WTC11 (cell line): ENCODE results near the gene C1QTNF12. TPM values are rescaled to one million over a fixed set of nuclear protein-coding genes. Genes with fewer than 3 reads are reported as not detected.

ENCODE experiments used
- ATAC-seq: fragments of 200-7000 bp; cut with Tn5 transposase; 2 replicates; pipeline ENCODE4 v1.10.0; 2021; ENCODE audit warnings: mild to moderate bottlenecking, moderate library complexity
- CTCF ChIA-PET: fragments of 300-600 bp; sonication (Branson Sonifier 250); formaldehyde crosslinking; loops from one replicate; lab custom pipeline; 2021; ENCODE audit warnings: antibody characterized with exemption; lab: Charles Lee
- POLR2A ChIA-PET: fragments of 350-600 bp; sonication (Branson Sonifier 250); formaldehyde crosslinking; loops from one replicate; lab custom pipeline; 2021; ENCODE audit warnings: antibody characterized with exemption; lab: Charles Lee
- DNase-seq: peaks from one replicate; pipeline ENCODE4 v3.0.0; 2021; ENCODE audit warnings: low spot score
- H3K27ac Mint-ChIP-seq: 2 replicates; pipeline ENCODE4 v1.8.0; 2021; ENCODE audit warnings: mixed read lengths
- H3K27me3 Mint-ChIP-seq: 2 replicates; pipeline ENCODE4 v1.8.0; 2021; ENCODE audit warnings: low read depth, mild to moderate bottlenecking, moderate library complexity, mixed read lengths
- H3K36me3 Mint-ChIP-seq: 2 replicates; pipeline ENCODE4 v1.8.0; 2021; ENCODE audit warnings: mixed read lengths
- H3K4me1 Mint-ChIP-seq: 2 replicates; pipeline ENCODE4 v1.8.0; 2022; ENCODE audit warnings: mixed read lengths
- H3K4me3 Mint-ChIP-seq: 2 replicates; pipeline ENCODE4 v1.8.0; 2021; ENCODE audit warnings: mild to moderate bottlenecking, moderate library complexity, mixed read lengths
- H3K9me3 Mint-ChIP-seq: 2 replicates; pipeline ENCODE4 v1.8.0; 2021; ENCODE audit warnings: mixed read lengths
- JUN ChIP-seq: sonication (generic); formaldehyde crosslinking; IDR thresholded peaks from 2 replicates; pipeline ENCODE4 v1.8.0; 2023; ENCODE audit warnings: mild to moderate bottlenecking, missing genetic modification reagents
- NFE2L1 ChIP-seq: sonication (generic); formaldehyde crosslinking; IDR thresholded peaks from 2 replicates; pipeline ENCODE4 v1.8.1; 2023; ENCODE audit warnings: missing genetic modification reagents
- NR2C2 ChIP-seq: sonication (generic); formaldehyde crosslinking; IDR thresholded peaks from 2 replicates; pipeline ENCODE4 v1.8.0; 2022; ENCODE audit warnings: mild to moderate bottlenecking, missing genetic modification reagents
- ZNF671 ChIP-seq: fragments of 250-450 bp; sonication (Bioruptor Pico); IDR thresholded peaks from 2 replicates; pipeline ENCODE4 v1.8.0; 2021; ENCODE audit warnings: mild to moderate bottlenecking
- total RNA-seq: library from RNA; stranded (reverse); gene quantifications from 3 replicates; pipeline ENCODE4 v1.2.3, GENCODE V29; 2021
- TF ChIP-seq, protein P1 (sequence below): fragments of 250-450 bp; sonication (Bioruptor Pico); IDR thresholded peaks from 2 replicates; pipeline ENCODE4 v1.9.0; 2021; ENCODE audit warnings: mild to moderate bottlenecking
- TF ChIP-seq, protein P2 (sequence below): sonication (generic); formaldehyde crosslinking; IDR thresholded peaks from 2 replicates; pipeline ENCODE4 v1.8.0; 2023; ENCODE audit warnings: missing genetic modification reagents, mild to moderate bottlenecking, borderline replicate concordance
- TF ChIP-seq, protein P3 (sequence below): sonication (generic); formaldehyde crosslinking; IDR thresholded peaks from 2 replicates; pipeline ENCODE4 v1.8.0; 2022; ENCODE audit warnings: mild to moderate bottlenecking, missing genetic modification reagents
- TF ChIP-seq, protein P4 (sequence below): sonication (generic); formaldehyde crosslinking; conservative IDR thresholded peaks from 2 replicates; pipeline ENCODE4 v1.8.1; 2022; ENCODE audit warnings: mild to moderate bottlenecking, missing genetic modification reagents
- TF ChIP-seq, protein P5 (sequence below): sonication (generic); formaldehyde crosslinking; IDR thresholded peaks from 2 replicates; pipeline ENCODE4 v1.8.0; 2022; ENCODE audit warnings: missing genetic modification reagents

C1QTNF12 gene
- total RNA-seq, 1 experiment from 2014 or later: 10.3 TPM

DNA sequence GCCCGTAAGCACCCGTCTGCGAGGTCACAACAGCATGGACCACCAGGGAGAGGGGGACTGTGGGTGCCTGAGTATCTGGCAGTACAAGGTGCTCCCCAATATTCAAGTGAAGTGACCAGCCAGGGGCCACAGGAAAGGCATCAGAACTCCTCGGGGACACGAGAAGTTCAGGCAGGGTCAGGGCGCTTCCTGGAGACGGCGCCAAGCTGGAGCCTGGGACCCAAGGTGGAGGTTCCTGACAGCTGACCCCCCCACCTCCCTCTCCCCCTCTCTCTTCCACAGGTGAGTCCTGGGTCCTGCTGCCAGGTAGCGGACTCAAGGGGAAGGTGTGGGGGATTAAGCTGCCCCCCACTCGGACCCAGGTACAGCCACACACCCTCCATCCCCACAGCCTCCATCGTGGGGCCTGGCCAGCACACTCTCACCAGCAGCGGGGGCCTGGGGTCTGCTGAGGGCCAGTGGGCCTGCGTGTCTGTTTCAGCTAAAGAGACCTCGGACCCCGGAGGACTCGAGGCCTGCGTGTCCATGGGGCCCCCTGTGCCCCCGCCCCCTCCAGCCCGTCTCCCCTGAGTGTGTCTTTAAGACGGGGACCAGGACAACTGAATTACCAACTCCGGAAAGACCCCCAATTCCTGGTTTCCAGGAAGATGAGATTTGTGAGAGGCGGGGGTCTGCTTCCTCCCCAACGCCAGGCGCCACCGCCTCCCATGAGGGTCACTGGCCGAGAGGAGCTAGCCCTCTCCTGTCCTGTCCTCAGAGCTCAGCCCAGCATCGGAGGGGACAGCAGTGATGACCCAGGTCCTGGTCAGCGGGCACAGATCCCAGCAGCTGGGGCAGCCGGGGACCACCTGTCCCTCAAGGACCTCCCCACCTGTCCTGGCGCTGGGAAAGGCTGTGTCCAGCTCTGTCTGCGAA lies 46.3 kb downstream of the C1QTNF12 start (continued):
- TF ChIP-seq, protein P1, sequence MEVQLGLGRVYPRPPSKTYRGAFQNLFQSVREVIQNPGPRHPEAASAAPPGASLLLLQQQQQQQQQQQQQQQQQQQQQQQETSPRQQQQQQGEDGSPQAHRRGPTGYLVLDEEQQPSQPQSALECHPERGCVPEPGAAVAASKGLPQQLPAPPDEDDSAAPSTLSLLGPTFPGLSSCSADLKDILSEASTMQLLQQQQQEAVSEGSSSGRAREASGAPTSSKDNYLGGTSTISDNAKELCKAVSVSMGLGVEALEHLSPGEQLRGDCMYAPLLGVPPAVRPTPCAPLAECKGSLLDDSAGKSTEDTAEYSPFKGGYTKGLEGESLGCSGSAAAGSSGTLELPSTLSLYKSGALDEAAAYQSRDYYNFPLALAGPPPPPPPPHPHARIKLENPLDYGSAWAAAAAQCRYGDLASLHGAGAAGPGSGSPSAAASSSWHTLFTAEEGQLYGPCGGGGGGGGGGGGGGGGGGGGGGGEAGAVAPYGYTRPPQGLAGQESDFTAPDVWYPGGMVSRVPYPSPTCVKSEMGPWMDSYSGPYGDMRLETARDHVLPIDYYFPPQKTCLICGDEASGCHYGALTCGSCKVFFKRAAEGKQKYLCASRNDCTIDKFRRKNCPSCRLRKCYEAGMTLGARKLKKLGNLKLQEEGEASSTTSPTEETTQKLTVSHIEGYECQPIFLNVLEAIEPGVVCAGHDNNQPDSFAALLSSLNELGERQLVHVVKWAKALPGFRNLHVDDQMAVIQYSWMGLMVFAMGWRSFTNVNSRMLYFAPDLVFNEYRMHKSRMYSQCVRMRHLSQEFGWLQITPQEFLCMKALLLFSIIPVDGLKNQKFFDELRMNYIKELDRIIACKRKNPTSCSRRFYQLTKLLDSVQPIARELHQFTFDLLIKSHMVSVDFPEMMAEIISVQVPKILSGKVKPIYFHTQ (CRISPR knock-in tag): no peak
- TF ChIP-seq NR2C2 (CRISPR knock-in tag) (no peak), NFE2L1 (CRISPR knock-in tag) (no peak)

DNA sequence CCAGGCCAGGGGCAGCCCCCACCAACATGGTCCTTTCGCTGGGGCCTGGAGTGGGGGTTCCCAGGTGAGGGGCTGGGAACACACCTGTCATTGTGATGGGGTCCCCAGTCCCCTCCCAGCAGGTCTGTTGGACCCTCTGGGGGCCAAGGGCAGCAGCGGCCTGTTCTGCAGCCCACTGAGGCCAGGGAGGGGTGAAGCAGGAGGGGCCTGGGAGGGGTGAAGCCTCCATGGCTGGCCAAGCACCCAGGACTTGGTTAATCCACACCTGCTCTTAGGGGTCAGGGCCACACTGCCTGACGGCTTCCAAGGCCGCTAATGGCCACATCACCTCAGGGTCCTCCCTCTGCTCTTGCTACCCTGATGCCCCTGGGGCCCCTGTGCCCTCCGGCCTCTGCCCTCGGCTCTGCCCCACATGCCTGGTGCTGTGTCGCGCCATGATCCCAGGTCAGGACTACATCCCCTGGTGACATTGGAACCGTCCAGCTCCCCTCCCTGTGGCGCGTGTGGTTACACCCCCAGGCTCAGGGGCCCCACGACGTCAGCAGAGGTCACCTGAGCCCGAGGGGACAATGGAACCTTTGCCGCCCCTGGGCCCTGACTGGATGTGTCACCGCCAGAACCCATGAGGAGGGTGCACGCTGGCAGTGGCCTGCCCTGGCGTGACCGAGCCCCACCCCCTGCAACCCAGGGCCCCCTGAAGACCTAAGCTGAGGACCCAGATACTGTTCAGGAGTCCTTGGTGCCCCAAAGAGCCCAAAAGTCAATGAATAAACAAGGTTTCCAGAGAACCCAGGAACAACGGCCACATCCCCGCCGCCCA lies 47.2 kb downstream of the C1QTNF12 start:
- ATAC-seq (no peak), DNase-seq (no peak)
- ChIA-PET CTCF (interaction anchor here (1.1 to 1.3 kb wide), 2 partner anchors 77 to 166 kb away, joined by 4 read pairs; no protein-coding TSS in a partner anchor), POLR2A (interaction anchor here (0.6 kb wide), 1 partner anchor 25 kb away, joined by 3 read pairs; no protein-coding TSS in a partner anchor)
- Mint-ChIP-seq H3K4me3 (no peak overlapping the region), H3K27ac (no peak overlapping the region), H3K36me3 (peaks cover 9% of the 10 kb centered on the region), H3K4me1 (peaks cover 3% of the 10 kb centered on the region; the same call in 1 of the 2 replicates), H3K9me3 (peaks cover 10% of the 10 kb centered on the region), H3K27me3 (peaks cover 16% of the 10 kb centered on the region)
- TF ChIP-seq, protein P2, sequence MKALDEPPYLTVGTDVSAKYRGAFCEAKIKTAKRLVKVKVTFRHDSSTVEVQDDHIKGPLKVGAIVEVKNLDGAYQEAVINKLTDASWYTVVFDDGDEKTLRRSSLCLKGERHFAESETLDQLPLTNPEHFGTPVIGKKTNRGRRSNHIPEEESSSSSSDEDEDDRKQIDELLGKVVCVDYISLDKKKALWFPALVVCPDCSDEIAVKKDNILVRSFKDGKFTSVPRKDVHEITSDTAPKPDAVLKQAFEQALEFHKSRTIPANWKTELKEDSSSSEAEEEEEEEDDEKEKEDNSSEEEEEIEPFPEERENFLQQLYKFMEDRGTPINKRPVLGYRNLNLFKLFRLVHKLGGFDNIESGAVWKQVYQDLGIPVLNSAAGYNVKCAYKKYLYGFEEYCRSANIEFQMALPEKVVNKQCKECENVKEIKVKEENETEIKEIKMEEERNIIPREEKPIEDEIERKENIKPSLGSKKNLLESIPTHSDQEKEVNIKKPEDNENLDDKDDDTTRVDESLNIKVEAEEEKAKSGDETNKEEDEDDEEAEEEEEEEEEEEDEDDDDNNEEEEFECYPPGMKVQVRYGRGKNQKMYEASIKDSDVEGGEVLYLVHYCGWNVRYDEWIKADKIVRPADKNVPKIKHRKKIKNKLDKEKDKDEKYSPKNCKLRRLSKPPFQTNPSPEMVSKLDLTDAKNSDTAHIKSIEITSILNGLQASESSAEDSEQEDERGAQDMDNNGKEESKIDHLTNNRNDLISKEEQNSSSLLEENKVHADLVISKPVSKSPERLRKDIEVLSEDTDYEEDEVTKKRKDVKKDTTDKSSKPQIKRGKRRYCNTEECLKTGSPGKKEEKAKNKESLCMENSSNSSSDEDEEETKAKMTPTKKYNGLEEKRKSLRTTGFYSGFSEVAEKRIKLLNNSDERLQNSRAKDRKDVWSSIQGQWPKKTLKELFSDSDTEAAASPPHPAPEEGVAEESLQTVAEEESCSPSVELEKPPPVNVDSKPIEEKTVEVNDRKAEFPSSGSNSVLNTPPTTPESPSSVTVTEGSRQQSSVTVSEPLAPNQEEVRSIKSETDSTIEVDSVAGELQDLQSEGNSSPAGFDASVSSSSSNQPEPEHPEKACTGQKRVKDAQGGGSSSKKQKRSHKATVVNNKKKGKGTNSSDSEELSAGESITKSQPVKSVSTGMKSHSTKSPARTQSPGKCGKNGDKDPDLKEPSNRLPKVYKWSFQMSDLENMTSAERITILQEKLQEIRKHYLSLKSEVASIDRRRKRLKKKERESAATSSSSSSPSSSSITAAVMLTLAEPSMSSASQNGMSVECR (CRISPR knock-in tag): no peak
- TF ChIP-seq, protein P3, sequence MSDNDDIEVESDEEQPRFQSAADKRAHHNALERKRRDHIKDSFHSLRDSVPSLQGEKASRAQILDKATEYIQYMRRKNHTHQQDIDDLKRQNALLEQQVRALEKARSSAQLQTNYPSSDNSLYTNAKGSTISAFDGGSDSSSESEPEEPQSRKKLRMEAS: no peak
- TF ChIP-seq, protein P1 (CRISPR knock-in tag): no peak
- TF ChIP-seq JUN (CRISPR knock-in tag) (no peak), ZNF671 (CRISPR knock-in tag) (no peak), NFE2L1 (CRISPR knock-in tag) (no peak)
- TF ChIP-seq, protein P4, sequence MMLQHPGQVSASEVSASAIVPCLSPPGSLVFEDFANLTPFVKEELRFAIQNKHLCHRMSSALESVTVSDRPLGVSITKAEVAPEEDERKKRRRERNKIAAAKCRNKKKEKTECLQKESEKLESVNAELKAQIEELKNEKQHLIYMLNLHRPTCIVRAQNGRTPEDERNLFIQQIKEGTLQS: no peak
- TF ChIP-seq, protein P5, sequence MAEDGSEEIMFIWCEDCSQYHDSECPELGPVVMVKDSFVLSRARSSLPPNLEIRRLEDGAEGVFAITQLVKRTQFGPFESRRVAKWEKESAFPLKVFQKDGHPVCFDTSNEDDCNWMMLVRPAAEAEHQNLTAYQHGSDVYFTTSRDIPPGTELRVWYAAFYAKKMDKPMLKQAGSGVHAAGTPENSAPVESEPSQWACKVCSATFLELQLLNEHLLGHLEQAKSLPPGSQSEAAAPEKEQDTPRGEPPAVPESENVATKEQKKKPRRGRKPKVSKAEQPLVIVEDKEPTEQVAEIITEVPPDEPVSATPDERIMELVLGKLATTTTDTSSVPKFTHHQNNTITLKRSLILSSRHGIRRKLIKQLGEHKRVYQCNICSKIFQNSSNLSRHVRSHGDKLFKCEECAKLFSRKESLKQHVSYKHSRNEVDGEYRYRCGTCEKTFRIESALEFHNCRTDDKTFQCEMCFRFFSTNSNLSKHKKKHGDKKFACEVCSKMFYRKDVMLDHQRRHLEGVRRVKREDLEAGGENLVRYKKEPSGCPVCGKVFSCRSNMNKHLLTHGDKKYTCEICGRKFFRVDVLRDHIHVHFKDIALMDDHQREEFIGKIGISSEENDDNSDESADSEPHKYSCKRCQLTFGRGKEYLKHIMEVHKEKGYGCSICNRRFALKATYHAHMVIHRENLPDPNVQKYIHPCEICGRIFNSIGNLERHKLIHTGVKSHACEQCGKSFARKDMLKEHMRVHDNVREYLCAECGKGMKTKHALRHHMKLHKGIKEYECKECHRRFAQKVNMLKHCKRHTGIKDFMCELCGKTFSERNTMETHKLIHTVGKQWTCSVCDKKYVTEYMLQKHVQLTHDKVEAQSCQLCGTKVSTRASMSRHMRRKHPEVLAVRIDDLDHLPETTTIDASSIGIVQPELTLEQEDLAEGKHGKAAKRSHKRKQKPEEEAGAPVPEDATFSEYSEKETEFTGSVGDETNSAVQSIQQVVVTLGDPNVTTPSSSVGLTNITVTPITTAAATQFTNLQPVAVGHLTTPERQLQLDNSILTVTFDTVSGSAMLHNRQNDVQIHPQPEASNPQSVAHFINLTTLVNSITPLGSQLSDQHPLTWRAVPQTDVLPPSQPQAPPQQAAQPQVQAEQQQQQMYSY (CRISPR knock-in tag): no peak
